GM12878 (cell line): ENCODE results near the gene SPINT2. TPM values are rescaled to one million over a fixed set of nuclear protein-coding genes. Genes with fewer than 3 reads are reported as not detected.

Experiments
- ATAC-seq: fragments of 200-7000 bp; cut with Tn5 transposase; 3 replicates; pipeline ENCODE4 v1.9.1; 2020; ENCODE audit warnings: mild to moderate bottlenecking, moderate library complexity
- BruUV-seq: library from RNA; stranded (reverse); fragments of 400-500 nt; replicated peaks from 2 replicates; lab custom pipeline; 2021; lab: Mats Ljungman, UMichigan
- CTCF ChIA-PET: fragments of 300-600 bp; sonication (Branson Sonifier 250); formaldehyde crosslinking; extraction: SDS; loops from one replicate; lab custom pipeline; 2021; ENCODE audit warnings: inconsistent platforms; lab: Yijun Ruan, JAX
- POLR2A ChIA-PET: fragments of 350-600 bp; formaldehyde crosslinking; extraction: SDS; loops from one replicate; lab custom pipeline; 2021; ENCODE audit warnings: inconsistent platforms; lab: Charles Lee
- RAD21 ChIA-PET: fragments of 300-600 bp; sonication (Branson Sonifier 250); formaldehyde crosslinking; loops from one replicate; lab custom pipeline; 2023; ENCODE audit warnings: antibody characterized with exemption; ENCODE audit not compliant: unreplicated experiment; lab: Charles Lee
- SMC1A ChIA-PET: fragments of 300-600 bp; sonication (Branson Sonifier 250); formaldehyde crosslinking; loops from one replicate; lab custom pipeline; 2023; ENCODE audit not compliant: unreplicated experiment, uncharacterized antibody; lab: Charles Lee
- DNase-seq: peaks from one replicate; pipeline ENCODE4 v3.0.0-alpha.2; 2011; ENCODE audit warnings: low read depth, low spot score
- FAIRE-seq: peaks from 3 replicates; lab custom pipeline; 2011; peaks lifted over from hg19 to GRCh38; lab: Jason Lieb, UNC
- H2AFZ ChIP-seq: 2 replicates; pipeline ENCODE4 v1.6.0; 2011; ENCODE audit warnings: low read depth, low read length, control low read depth; ENCODE audit not compliant: control insufficient read depth
- H3K27ac ChIP-seq: 2 replicates; pipeline ENCODE4 v1.5.1; 2011; ENCODE audit warnings: control low read depth; ENCODE audit not compliant: control insufficient read depth, insufficient read depth
- H3K27me3 ChIP-seq, 2 experiments: replicated peaks in 1 of 2; 2 replicates each; pipeline versions ENCODE4 v1.6.0 to v1.6.1; 2011; ENCODE audit warnings: low read length in 1 of 2; ENCODE audit not compliant: control insufficient read depth in 2 of 2, insufficient read depth in 2 of 2
- H3K36me3 ChIP-seq, 2 experiments: 2 replicates each; pipeline ENCODE4 v1.5.1; 2011; ENCODE audit warnings: low read length in 1 of 2; ENCODE audit not compliant: control insufficient read depth in 2 of 2, insufficient read depth in 2 of 2
- H3K4me1 ChIP-seq: 2 replicates; pipeline ENCODE4 v1.6.1; 2011; ENCODE audit warnings: mild to moderate bottlenecking, low read length, moderate library complexity, mixed read lengths; ENCODE audit not compliant: control insufficient read depth, insufficient read depth
- H3K4me2 ChIP-seq: 2 replicates; pipeline ENCODE4 v1.6.0; 2011; ENCODE audit warnings: control low read depth; ENCODE audit not compliant: control insufficient read depth, insufficient read depth
- H3K4me3 ChIP-seq: fragments of 200-600 bp; sonication (generic); 2 replicates; pipeline ENCODE4 v1.5.1; 2016
- H3K79me2 ChIP-seq: 2 replicates; pipeline ENCODE4 v1.6.0; 2011; ENCODE audit warnings: low read length; ENCODE audit not compliant: control insufficient read depth, insufficient read depth
- H3K9ac ChIP-seq: 2 replicates; pipeline ENCODE4 v1.8.0; 2011; ENCODE audit warnings: low read length, control low read depth, mixed read lengths; ENCODE audit not compliant: control insufficient read depth, insufficient read depth
- H3K9me3 ChIP-seq: replicated peaks from 3 replicates; pipeline ENCODE4 v1.5.1; 2011; ENCODE audit warnings: mild to moderate bottlenecking, low read length; ENCODE audit not compliant: control insufficient read depth, insufficient read depth
- H4K20me1 ChIP-seq: 2 replicates; pipeline ENCODE4 v1.6.0; 2011; ENCODE audit not compliant: control insufficient read depth, insufficient read depth
- EZH2 ChIP-seq: IDR thresholded peaks from 2 replicates; pipeline ENCODE4 v1.6.1; 2012; ENCODE audit warnings: low read depth, mild to moderate bottlenecking, control low read depth, inconsistent platforms, low read length, borderline replicate concordance; ENCODE audit not compliant: control insufficient read depth
- MTA2 ChIP-seq: fragments of 450-650 bp; IDR thresholded peaks from 2 replicates; pipeline ENCODE4 v1.6.1; 2016; ENCODE audit warnings: low read depth, mild to moderate bottlenecking, moderate library complexity
- SUZ12 ChIP-seq: fragments of 200-600 bp; sonication (generic); IDR thresholded peaks from one replicate; pipeline ENCODE4 v1.6.1; 2018; ENCODE audit warnings: antibody characterized with exemption, mild to moderate bottlenecking; ENCODE audit not compliant: unreplicated experiment
- ZBTB11 ChIP-seq: fragments of 450-650 bp; formaldehyde crosslinking; IDR thresholded peaks from 2 replicates; pipeline ENCODE4 v1.5.0; 2022; ENCODE audit warnings: mild to moderate bottlenecking, missing genetic modification characterization
- WGBS: methylation state at CpG from one replicate; pipeline ENCODE4 v1.1.6; 2016; ENCODE audit warnings: low lambda C conversion rate; ENCODE audit not compliant: insufficient replicate concordance, insufficient coverage; ENCODE audit errors: missing lambda C conversion rate; 5-methylcytosine and 5-hydroxymethylcytosine counted together
- in situ Hi-C: fragments of 300-500 bp; cut with MboI; formaldehyde crosslinking; loops from 9 replicates; pipeline ENCODE4 v1.14.3; 2018; ENCODE audit warnings: mixed read lengths
- intact Hi-C: fragments of 100-400 bp; cut with micrococcal nuclease; formaldehyde crosslinking; loops from one replicate; pipeline ENCODE4 v1.14.2; 2022; ENCODE audit not compliant: unreplicated experiment
- polyA plus RNA-seq, 11 experiments: library from polyadenylated mRNA; depleted of rRNA in 4 of 11; unstranded in 6 of 11; stranded (reverse) in 5 of 11; fragments of >200 nt; fragmentation: Nextera tagmentation in 4 of 11; fragmentation: Illumina TruSeq in 1 of 11; extraction: Ambion mirVana in 4 of 11; extraction: Trizol in 1 of 11; gene quantifications; 1 replicate in 1 of 11; 2 replicates in 10 of 11; pipeline versions ENCODE4 v1.2.1 to v1.2.3, GENCODE V29; 2011 to 2016; ENCODE audit warnings: inconsistent platforms in 2 of 11, missing spikeins in 2 of 11, low read depth in 1 of 11
- total RNA-seq, 4 experiments: library from RNA; depleted of rRNA in 3 of 4; stranded (reverse); fragments of >200 nt in 3 of 4; fragmentation: Illumina TruSeq in 1 of 4; extraction: Trizol in 1 of 4; gene quantifications; 2 replicates each; pipeline versions ENCODE4 v1.2.1 to v1.2.3, GENCODE V29; 2013 to 2021

SPINT2 gene
- total and polyA plus RNA-seq, 10 of the 15 experiments (the other 5 are each of a cell fraction or from before 2014, with no cell fraction given): 0.15 to 26.5 (median 17.5) TPM

DNA sequence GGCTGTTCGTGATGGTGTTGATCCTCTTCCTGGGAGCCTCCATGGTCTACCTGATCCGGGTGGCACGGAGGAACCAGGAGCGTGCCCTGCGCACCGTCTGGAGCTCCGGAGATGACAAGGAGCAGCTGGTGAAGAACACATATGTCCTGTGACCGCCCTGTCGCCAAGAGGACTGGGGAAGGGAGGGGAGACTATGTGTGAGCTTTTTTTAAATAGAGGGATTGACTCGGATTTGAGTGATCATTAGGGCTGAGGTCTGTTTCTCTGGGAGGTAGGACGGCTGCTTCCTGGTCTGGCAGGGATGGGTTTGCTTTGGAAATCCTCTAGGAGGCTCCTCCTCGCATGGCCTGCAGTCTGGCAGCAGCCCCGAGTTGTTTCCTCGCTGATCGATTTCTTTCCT is 27.5 kb downstream of the SPINT2 start:
- RAD21 ChIA-PET: no interaction called here
- H3K27ac ChIP-seq: no peak overlapping the region
- FAIRE-seq: no peak
- DNase-seq: no peak
- H3K4me3 ChIP-seq: no peak overlapping the region
- H3K4me2 ChIP-seq: no peak overlapping the region
- no peak overlapping the region for H3K9ac ChIP-seq
- POLR2A ChIA-PET: no interaction called here
- H2AFZ ChIP-seq: no peak overlapping the region
- no peaks in the 10 kb centered on the region for H3K4me1 ChIP-seq
- H3K27me3 ChIP-seq: no peaks in the 10 kb centered on the region
- H3K36me3 ChIP-seq: no peaks in the 10 kb centered on the region
- no peaks in the 10 kb centered on the region for H4K20me1 ChIP-seq
- intact Hi-C loops (no loop called here), in situ Hi-C loops (no loop called here)
- TF ChIP-seq EZH2 (no peak), MTA2 (no peak), ZBTB11 (CRISPR knock-in tag) (no peak), SUZ12 (no peak)
- CTCF ChIA-PET: no interaction called here
- H3K79me2 ChIP-seq: no peaks in the 10 kb centered on the region
- SMC1A ChIA-PET: no interaction called here
- no peaks in the 10 kb centered on the region for H3K9me3 ChIP-seq
- BruUV-seq: no TSS peak
- ATAC-seq: no peak
- WGBS: 40% methylated on average over 15 of the region's 15 CpGs
